ENCODE results near the gene SLC4A8. TPM values are rescaled to one million over a fixed set of nuclear protein-coding genes. Genes with fewer than 3 reads are reported as not detected.

SLC4A8 gene
- total and polyA plus RNA-seq, 8 donors: 0.29 to 9.7 (median 0.97) TPM

- Histone ChIP-seq H3K27ac (no peak overlapping the region), H3K4me1 (no peaks in the 10 kb centered on the region), H3K9me3 (no peaks in the 10 kb centered on the region), H3K4me3 (no peak overlapping the region), H3K27me3 (no peaks in the 10 kb centered on the region), H3K36me3 (no peaks in the 10 kb centered on the region)
- intact Hi-C loops (cut with DNase I; ENCODE audit: low total_unique reads): no loop called here
- DNase-seq: no peak
- TF ChIP-seq CTCF (IDR thresholded peaks at IDR 0.05): no peak
- TF ChIP-seq POLR2A (IDR thresholded peaks at IDR 0.05): no peak
- no peak for TF ChIP-seq POLR2AphosphoS5 (IDR thresholded peaks at IDR 0.05)
- no peak for TF ChIP-seq EP300 (IDR thresholded peaks at IDR 0.05)
Measured at GRCh38 chr12:51488281-51488680, 63.6 kb downstream of the SLC4A8 start.

- 74 to 86% (median 75%) methylated on average over 2 of the region's 2 CpGs for WGBS, 5 donors
Measured at GRCh38 chr12:51493281-51493680, 68.7 kb downstream of the SLC4A8 start.

GRCh38 chr12:51496895-51497294 is 72.3 kb downstream of the SLC4A8 start:
- Histone ChIP-seq H3K27ac (no peak overlapping the region), H3K36me3 (no peaks in the 10 kb centered on the region), H3K27me3 (no peaks in the 10 kb centered on the region), H3K4me3 (no peak overlapping the region), H3K9me3 (no peaks in the 10 kb centered on the region), H3K4me1 (no peaks in the 10 kb centered on the region)
- 86 to 93% (median 92%) methylated on average over 2 of the region's 2 CpGs for WGBS, 5 donors
- TF ChIP-seq EP300 (IDR thresholded peaks at IDR 0.05) (no peak), CTCF (IDR thresholded peaks at IDR 0.05) (no peak), POLR2A (IDR thresholded peaks at IDR 0.05) (no peak), POLR2AphosphoS5 (IDR thresholded peaks at IDR 0.05) (no peak)
- intact Hi-C loops (cut with DNase I; ENCODE audit: low total_unique reads): no loop called here
- DNase-seq: no peak

More at GRCh38 chr12:51493281-51493680, 68.7 kb downstream of the SLC4A8 start:
- Histone ChIP-seq H3K27me3 (no peaks in the 10 kb centered on the region), H3K9me3 (no peaks in the 10 kb centered on the region), H3K27ac (no peak overlapping the region), H3K36me3 (no peaks in the 10 kb centered on the region), H3K4me3 (no peak overlapping the region), H3K4me1 (no peaks in the 10 kb centered on the region)
- no peak for TF ChIP-seq POLR2AphosphoS5 (IDR thresholded peaks at IDR 0.05)
- TF ChIP-seq EP300 (IDR thresholded peaks at IDR 0.05): no peak
- no peak for TF ChIP-seq POLR2A (IDR thresholded peaks at IDR 0.05)
- TF ChIP-seq CTCF (IDR thresholded peaks at IDR 0.05): no peak
- DNase-seq: no peak
- intact Hi-C loops (cut with DNase I; ENCODE audit: low total_unique reads): no loop called here

- 66 to 86% (median 78%) methylated on average over 3 of the region's 3 CpGs for WGBS, 5 donors
- intact Hi-C loops (cut with DNase I; ENCODE audit: low total_unique reads): no loop called here
- no peak for DNase-seq
- Histone ChIP-seq H3K36me3 (no peaks in the 10 kb centered on the region), H3K4me3 (no peak overlapping the region), H3K27ac (no peak overlapping the region), H3K4me1 (no peaks in the 10 kb centered on the region), H3K27me3 (no peaks in the 10 kb centered on the region), H3K9me3 (no peaks in the 10 kb centered on the region)
- TF ChIP-seq POLR2A (IDR thresholded peaks at IDR 0.05): no peak
- no peak for TF ChIP-seq CTCF (IDR thresholded peaks at IDR 0.05)
- no peak for TF ChIP-seq EP300 (IDR thresholded peaks at IDR 0.05)
- TF ChIP-seq POLR2AphosphoS5 (IDR thresholded peaks at IDR 0.05): no peak
Measured at GRCh38 chr12:51504851-51505250, 80.2 kb downstream of the SLC4A8 start.
